ENCODE results near the gene PUSL1. TPM values are rescaled to one million over a fixed set of nuclear protein-coding genes. Genes with fewer than 3 reads are reported as not detected.

Gene PUSL1
- total RNA-seq, 4 donors from 2014 or later = 6.2 to 13.1 (median 9.5) TPM

- intact Hi-C loops (cut with DNase I; ENCODE audit: low total_unique reads) = loop anchor here (2.0 kb wide), 1 partner anchor 34 kb away; the partner anchor contains the start of gene UBE2J2
- Histone ChIP-seq H3K9me3 (no peaks in the 10 kb centered on the region), H3K36me3 (peaks cover 0 to 8% of the 10 kb centered on the region in 2 donors), H3K4me3 (peak overlapping the region; percentile 57 to 92 (median 74)), H3K27me3 (no peaks in the 10 kb centered on the region), H3K4me1 (peaks cover 38 to 46% of the 10 kb centered on the region in 2 donors), H3K27ac (peak overlapping the region; percentile 88 to 100 (median 96))
- TF ChIP-seq CTCF (IDR thresholded peaks at IDR 0.05 in 4 of 5, conservative IDR thresholded peaks at IDR 0.05 in 1 of 5) (no peak), POLR2A (IDR thresholded peaks at IDR 0.05) (no peak)
- in situ Hi-C loops (cut with MboI; ENCODE audit: low sequenced_read_pairs in 4 of 4) = no loop called here
- DNase-seq (no peak), ATAC-seq (no peak)
These were observed 1.6 kb upstream of the PUSL1 start for GRCh38 chr1:1306661-1307260.

- Histone ChIP-seq H3K36me3 (peaks cover 0 to 11% of the 10 kb centered on the region in 2 donors), H3K27me3 (no peaks in the 10 kb centered on the region), H3K9me3 (no peaks in the 10 kb centered on the region), H3K27ac (peak overlapping the region; percentile 88 to 100 (median 96)), H3K4me3 (peak overlapping the region; percentile 57 to 92 (median 74)), H3K4me1 (peaks cover 38 to 46% of the 10 kb centered on the region in 2 donors)
- ATAC-seq (peak; percentile 15 to 16), DNase-seq (no peak)
- in situ Hi-C loops (cut with MboI; ENCODE audit: low sequenced_read_pairs in 4 of 4) (no loop called here), intact Hi-C loops (cut with DNase I; ENCODE audit: low total_unique reads) (loop anchor here (2.0 kb wide), 1 partner anchor 35 kb away; the partner anchor contains the start of gene UBE2J2)
- TF ChIP-seq CTCF (IDR thresholded peaks at IDR 0.05 in 4 of 5, conservative IDR thresholded peaks at IDR 0.05 in 1 of 5) (no peak), POLR2A (IDR thresholded peaks at IDR 0.05) (peak; percentile 66 to 74)
These were observed 1.0 kb upstream of the PUSL1 start for GRCh38 chr1:1307261-1307922.

GRCh38 chr1:1308756-1309250, 406 bp downstream of the PUSL1 start:
- peak overlapping the region; percentile 88 to 100 (median 96) for H3K27ac ChIP-seq
- peaks cover 0 to 25% of the 10 kb centered on the region in 2 donors for H3K36me3 ChIP-seq
- H3K27me3 ChIP-seq = no peaks in the 10 kb centered on the region
- no peaks in the 10 kb centered on the region for H3K9me3 ChIP-seq
- no peak for TF ChIP-seq CTCF (IDR thresholded peaks at IDR 0.05 in 4 of 5, conservative IDR thresholded peaks at IDR 0.05 in 1 of 5)
- peak in 1 of 2 donors; percentile 1 for TF ChIP-seq POLR2A (IDR thresholded peaks at IDR 0.05)
- peak overlapping the region; percentile 67 to 92 (median 70) for H3K4me3 ChIP-seq
- in situ Hi-C loops (cut with MboI; ENCODE audit: low sequenced_read_pairs in 4 of 4) (no loop called here), intact Hi-C loops (cut with DNase I; ENCODE audit: low total_unique reads) (loop anchor here (1.0 to 2.0 kb wide), 4 partner anchors 16 to 66 kb away; partner anchors contain the start of genes AURKAIP1, CPTP and INTS11)
- ATAC-seq (peak in 1 of 2 donors; percentile 3), DNase-seq (no peak)
- H3K4me1 ChIP-seq = peaks cover 38 to 49% of the 10 kb centered on the region in 2 donors

GRCh38 chr1:1309251-1310108, 1.1 kb downstream of the PUSL1 start:
- Histone ChIP-seq H3K4me3 (peak overlapping the region; percentile 67 to 92 (median 70)), H3K27ac (peak overlapping the region; percentile 88 to 100 (median 96)), H3K27me3 (no peaks in the 10 kb centered on the region), H3K9me3 (no peaks in the 10 kb centered on the region), H3K36me3 (peaks cover 0 to 32% of the 10 kb centered on the region in 2 donors), H3K4me1 (peaks cover 36 to 42% of the 10 kb centered on the region in 2 donors)
- DNase-seq (no peak), ATAC-seq (no peak)
- in situ Hi-C loops (cut with MboI; ENCODE audit: low sequenced_read_pairs in 4 of 4) (no loop called here), intact Hi-C loops (cut with DNase I; ENCODE audit: low total_unique reads) (loop anchor here (2.0 to 10.0 kb wide), 2 partner anchors 15 to 355 kb away; partner anchors contain the start of genes CPTP, INTS11 and NOC2L)
- TF ChIP-seq POLR2A (IDR thresholded peaks at IDR 0.05) = no peak
- no peak for TF ChIP-seq CTCF (IDR thresholded peaks at IDR 0.05 in 4 of 5, conservative IDR thresholded peaks at IDR 0.05 in 1 of 5)
